ENCODE measurements around the gene KCNMA1.

DNA sequence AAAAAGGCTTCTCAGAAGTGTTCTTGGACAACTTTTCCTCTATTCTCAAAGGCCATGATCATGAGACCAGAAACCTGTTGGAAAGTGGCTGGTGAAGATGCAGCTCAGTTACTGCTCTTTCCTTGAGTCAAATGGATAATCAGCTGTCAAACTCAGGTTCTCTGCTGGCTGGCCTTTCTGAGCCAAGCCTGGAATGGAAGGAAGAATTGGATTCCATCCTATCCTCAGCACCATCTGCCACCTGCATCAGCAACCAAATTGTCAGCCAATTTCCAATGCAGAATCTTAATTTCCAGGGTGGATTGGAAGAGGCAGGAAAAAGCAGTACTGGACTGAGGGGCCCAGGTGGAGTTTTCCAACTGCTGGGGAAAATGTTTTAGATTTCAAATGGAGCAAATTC, 631.7 kb downstream of the KCNMA1 start:
- TF ChIP-seq EP300 (conservative IDR thresholded peaks at IDR 0.05; ENCODE audit: poor library complexity, severe bottlenecking) (no peak), REST (IDR thresholded peaks at IDR 0.05; ENCODE audit: borderline replicate concordance) (no peak), POLR2AphosphoS5 (IDR thresholded peaks at IDR 0.05) (no peak), EZH2 (IDR thresholded peaks at IDR 0.05; ENCODE audit: borderline replicate concordance, insufficient read depth, low read length, poor library complexity, severe bottlenecking) (no peak), TAF1 (IDR thresholded peaks at IDR 0.05; ENCODE audit: low read depth) (no peak), RAD21 (conservative IDR thresholded peaks at IDR 0.05) (no peak), SMC3 (conservative IDR thresholded peaks at IDR 0.05; ENCODE audit: poor library complexity) (no peak)
- TF ChIP-seq, protein P1, sequence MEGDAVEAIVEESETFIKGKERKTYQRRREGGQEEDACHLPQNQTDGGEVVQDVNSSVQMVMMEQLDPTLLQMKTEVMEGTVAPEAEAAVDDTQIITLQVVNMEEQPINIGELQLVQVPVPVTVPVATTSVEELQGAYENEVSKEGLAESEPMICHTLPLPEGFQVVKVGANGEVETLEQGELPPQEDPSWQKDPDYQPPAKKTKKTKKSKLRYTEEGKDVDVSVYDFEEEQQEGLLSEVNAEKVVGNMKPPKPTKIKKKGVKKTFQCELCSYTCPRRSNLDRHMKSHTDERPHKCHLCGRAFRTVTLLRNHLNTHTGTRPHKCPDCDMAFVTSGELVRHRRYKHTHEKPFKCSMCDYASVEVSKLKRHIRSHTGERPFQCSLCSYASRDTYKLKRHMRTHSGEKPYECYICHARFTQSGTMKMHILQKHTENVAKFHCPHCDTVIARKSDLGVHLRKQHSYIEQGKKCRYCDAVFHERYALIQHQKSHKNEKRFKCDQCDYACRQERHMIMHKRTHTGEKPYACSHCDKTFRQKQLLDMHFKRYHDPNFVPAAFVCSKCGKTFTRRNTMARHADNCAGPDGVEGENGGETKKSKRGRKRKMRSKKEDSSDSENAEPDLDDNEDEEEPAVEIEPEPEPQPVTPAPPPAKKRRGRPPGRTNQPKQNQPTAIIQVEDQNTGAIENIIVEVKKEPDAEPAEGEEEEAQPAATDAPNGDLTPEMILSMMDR (IDR thresholded peaks at IDR 0.05; ENCODE audit: poor library complexity, severe bottlenecking), result no peak

Data from neural cell (in vitro differentiated cells).